GM10847 (cell line): ENCODE measurements around the gene PPP1R10.

Experiments
- POLR2A ChIP-seq: IDR thresholded peaks from 2 replicates; pipeline ENCODE4 v1.6.1; 2011; ENCODE audit not compliant: insufficient read length; ENCODE audit errors: extremely low read depth

The PPP1R10 gene

DNA sequence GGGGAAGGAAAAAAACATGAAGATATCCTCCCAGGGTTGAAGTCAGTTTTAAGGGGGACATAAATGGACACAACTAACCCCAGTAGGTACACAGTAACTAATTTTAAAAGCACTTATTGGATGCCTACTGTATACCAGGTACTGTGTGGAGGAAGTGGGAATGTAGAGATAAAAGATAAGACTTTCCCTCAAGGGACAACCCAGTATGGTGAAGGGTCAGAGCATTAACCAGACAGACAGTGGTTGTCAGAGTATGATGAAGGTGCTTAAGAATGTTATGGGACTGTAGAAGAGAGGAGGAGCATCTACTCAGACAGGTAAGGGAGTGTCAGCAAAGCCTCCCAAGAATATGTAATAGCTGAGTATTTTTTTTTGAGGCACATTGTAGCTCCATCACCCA lies 44.9 kb downstream of the PPP1R10 start:
- no peak for TF ChIP-seq POLR2A

DNA sequence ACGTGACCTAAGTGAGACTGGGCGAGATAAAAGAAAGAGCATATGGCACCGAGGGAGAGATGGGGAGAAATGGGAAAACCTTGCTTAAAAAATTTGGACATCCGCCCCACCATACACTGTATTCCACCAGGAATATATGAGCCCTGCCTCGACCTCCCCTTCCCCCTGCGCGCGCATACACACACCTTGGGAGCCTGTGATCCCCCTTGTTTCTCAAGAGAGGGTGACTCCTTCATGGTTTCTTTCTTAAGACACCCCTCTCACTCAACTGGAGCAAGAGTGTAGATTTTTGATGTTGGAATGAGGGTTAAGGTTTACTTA lies 45.3 kb downstream of the PPP1R10 start:
- TF ChIP-seq POLR2A: no peak

DNA sequence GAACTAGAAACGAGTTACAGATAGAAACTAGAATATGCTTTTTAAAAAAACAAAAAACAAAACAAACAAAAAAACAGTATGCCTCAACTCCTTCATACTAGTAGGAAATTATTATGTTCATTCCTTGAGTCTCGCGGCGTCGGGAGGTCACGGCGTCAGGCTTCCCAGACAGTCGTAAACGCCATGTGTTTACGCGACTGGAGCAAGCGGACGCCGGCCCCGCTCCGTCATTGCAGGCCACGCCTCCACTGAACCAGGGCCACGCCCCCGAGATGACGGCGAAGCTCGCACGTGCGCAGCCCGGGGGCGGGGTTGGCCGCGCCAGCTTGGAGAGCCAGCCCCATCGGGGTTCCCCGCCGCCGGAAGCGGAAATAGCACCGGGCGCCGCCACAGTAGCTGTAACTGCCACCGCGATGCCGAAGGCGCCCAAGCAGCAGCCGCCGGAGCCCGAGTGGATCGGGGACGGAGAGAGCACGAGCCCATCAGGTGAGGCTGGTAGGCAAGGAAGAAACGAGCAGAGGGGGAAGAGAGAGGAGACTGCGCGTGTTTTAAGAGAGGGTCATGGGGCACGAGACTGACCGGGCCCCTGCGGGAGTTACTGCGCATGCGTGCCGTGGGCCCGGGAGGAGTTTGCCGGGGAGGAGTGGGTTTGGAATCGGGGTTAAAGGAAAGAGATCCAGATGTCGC lies 45.8 kb downstream of the PPP1R10 start, which contains the start of gene ABCF1:
ABCF1 (plus strand) TSS at position 368 of the 687 bp plus-strand sequence; CDS start at position 414, 46 bp downstream.
- peak; percentile 95 for TF ChIP-seq POLR2A

DNA sequence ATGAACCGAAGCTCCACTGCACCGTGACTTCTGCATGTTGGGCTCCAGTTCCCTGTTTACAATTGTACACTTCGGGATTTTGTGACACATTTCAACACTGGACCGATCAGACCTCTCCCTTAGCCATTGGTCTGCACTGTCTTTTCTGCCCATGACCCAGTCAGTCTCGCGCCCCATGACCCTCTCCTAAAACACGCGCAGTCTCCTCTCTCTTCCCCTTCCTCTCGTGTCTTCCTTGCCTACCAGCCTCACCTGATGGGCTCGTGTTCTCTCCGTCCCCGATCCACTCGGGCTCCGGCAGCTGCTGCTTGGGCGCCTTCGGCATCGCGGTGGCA lies 46.3 kb downstream of the PPP1R10 start:
- TF ChIP-seq POLR2A: no peak

DNA sequence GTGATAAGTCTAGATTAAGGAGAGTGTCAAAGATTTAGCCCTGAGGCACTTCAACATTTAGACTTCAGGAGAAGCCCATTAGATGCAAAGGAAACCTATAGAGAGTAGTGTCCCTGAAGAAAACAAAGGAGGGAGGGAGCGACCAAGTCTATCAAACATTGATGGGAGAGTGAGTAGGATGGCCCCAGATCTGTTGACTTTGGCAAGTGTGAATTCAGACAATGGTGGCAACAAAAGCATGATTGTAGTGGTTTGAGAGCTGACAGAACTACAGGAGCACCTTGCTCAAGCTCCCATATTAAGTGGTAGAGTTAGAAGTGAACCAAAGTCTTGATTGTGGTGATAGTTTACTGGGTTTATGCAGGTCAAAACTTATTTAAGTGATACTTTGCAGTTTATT lies 46.8 kb downstream of the PPP1R10 start:
- no peak for TF ChIP-seq POLR2A

DNA sequence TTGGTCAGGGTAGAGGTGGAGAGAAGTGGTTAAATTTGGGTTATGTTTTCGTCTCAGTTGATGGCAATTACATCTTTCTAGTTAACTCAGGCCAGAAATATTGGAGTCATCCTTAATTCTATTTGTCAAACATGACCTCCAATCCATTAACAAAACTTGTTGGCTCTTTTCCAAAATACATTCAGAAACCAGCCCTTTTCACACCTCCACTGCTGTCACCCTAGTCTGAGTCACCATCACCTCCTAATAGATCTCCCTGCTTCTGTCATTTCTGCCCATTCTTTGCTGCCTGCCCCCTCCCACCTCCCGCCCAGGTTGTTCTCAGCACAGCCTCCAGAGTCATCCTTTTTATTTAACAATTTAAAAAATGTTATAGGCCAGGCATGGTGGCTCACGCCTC lies 48.8 kb downstream of the PPP1R10 start:
- TF ChIP-seq POLR2A: no peak

DNA sequence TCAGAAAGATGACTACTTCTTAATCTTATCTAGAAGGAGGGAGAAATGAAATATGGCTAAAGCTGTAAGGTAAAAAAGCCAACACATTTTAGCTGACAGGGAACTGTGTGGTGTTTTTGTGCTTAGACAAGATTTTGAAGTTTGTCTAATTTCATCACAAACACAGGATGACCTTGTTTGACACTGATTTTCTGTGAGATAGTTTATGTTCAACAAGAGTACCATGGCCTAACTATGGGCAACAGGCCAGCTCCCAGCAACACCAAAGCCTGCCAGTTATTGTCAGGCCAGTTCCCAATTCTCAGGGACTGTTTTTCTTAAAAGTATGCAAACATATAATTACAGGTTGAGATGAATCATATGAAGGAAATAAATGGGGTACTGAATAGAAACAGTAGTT lies 51.3 kb downstream of the PPP1R10 start:
- TF ChIP-seq POLR2A: no peak

DNA sequence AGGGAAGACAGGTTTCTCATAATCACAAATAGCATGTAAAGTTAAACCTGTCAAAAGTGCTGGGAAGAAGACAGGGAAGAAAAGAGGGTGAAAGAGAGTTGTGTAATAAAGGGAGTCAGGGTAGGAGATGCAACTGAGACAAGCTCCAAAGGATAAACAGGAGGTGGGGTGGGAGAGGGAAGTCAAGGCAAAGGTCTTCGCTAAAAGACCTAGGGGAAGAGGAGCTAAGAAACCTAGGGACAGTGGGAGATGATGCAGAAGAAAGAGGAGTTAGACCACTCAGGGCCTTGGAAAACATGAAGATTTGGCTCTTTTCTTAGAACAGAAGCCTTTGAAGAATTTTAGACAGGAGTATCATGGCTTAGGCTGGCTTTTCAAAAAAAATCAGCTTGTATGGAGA lies 52.9 kb downstream of the PPP1R10 start:
- no peak for TF ChIP-seq POLR2A

DNA sequence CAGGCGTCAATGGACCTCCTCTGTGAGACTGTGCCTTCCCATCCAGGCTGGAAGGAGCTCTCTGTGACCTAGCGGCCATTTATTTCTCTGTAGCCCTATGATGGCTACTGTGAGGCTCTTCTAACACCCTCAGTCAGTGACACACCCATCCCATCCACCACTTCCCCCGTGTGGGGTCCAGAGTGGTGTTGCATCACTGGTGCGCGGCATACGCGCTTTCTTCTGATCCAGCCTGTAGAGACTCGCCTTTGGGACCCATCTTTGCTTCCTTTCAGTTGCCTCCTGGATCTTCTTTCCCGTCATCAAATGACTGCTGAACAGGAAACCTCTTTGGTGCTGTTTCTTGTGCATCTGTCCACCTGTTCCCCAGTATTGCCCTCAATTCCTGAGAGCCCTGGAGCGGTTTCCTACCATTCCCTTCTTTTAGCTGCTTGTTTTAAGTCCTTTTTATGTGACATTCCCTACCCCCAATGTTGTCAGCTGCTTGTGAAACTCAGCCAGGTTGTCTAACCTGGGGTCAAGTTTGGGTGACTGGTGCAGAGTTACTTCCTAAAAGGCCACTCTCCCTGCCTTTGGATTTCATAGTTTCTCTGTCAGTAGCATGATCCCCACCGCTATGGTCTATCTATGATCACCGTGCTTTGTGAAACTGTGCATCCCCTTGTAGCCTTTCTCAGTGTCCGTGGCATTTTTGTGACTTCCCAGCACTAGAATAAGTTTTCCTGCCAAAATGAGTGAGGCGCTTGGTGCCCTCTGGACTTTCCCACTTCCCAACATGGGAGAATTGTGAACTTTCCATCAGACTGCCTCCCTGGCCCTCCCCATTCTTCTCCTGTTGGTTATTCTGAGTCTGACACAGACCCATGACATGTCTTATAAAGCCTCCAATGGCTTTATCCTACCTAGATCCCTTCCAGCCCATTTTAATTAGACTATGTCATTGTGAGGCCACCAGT lies 54.3 kb downstream of the PPP1R10 start:
- no peak for TF ChIP-seq POLR2A

DNA sequence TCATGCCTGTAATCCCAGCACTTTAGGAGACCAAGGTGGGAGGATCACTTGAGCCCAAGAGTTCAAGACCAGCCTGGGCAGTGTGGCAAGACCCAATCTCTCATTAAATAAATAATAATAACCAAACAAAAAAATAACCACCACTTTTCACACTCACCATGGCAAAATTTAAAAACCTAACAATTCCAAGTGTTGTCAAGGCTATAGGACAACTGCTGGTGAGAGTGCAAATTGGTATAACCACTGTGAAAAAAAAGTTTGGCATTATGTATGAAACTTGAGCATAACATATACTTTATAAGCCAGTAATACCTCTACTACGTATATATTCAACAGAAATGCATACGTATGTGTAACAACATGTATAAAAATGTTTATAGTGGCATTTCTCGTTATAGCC lies 56.1 kb downstream of the PPP1R10 start:
- no peak for TF ChIP-seq POLR2A

DNA sequence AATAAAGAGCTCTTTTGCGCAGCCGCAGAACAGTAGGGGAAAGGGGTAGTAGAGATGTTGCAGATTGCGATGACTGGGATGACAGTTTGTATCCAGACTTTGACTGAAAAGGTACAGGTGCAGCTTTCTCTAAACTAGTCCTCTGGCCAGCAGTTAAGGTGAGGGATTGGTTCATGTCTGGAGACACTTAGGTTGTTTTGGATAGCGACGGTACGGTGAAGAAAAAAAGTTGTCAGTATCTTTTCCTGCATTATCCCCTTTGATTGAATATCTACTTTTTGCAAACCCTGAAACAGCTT lies 59.4 kb downstream of the PPP1R10 start:
- TF ChIP-seq POLR2A: no peak

DNA sequence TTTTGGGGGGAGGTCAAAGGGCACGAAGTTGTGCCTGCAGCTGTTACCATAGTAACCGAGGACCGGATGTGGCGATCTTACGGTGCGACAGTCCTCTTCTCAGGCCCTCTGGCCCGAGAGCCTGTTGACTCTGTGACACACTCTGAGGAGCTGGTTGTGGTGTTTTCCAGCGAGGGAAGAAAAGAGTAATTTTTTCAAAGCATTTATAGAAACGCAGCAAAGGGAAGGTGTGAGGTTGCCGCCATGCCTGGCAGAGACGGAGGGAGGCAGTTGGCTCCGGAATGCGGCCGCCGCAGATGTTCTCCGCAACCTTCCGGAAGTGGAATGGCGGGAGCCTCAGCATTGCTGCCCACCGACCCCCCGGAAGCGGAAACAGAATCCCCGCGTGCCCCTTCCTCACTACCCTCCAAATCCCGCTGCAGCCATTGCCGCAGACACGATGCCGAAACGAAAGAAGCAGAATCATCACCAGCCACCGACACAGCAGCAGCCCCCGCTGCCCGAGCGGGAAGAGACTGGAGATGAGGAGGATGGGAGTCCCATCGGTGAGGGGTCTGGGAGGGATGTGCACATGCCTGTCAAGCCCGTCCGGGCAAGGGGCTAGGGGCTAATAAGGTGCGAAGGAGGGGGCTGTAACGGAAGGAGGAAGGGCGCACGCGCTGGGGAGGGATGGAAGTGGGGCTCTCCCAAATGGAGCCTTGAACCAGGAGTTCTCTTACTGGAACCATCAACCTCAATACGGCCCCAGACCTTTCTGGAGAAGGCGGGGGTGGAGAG lies 59.9 kb downstream of the PPP1R10 start, which contains the start of gene PRR3:
PRR3 (plus strand) TSS at position 390 of the 777 bp plus-strand sequence; CDS start at position 440, 50 bp downstream.
- peak; percentile 52 for TF ChIP-seq POLR2A

DNA sequence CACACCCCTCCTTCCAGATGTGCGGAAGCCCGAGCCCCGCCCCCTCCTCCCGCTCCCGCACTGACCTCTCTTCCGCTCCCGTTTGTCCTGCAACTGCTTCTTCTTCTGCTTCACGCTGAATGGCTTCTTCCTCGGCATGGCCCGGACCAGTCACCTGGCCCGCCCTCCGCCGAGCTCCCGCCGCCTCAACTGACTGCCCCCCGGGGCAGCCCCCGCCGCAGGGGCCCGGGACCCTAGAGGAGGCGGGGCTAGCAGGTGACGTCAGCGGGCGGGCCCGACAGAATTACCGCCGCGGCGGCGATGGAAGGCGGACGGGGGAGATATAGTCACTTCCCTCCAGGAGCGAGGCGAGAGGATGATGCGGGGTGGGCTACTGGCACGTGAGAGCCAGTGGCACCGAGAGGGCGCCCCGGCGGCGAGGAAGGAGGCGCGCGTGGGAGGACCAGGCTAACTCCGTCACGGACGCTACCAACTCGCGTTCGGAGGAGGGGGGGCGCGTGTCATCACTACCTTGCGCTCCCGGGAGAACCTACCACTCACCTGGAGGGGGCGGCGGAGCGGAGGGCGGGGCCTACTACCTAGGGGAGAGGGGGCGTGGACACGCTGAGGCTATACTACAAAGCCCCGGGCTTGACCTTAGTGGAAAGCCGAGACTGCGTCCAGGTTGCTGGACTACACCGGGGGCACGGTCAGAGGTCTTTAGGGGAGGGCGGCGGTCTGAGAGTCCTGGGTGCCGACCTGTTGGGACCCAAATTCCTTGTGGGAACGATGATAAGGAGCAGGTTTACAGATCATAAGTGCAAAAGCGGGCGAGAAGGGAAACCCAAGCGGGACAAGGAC lies 60.8 kb downstream of the PPP1R10 start, which contains the start of gene GNL1:
GNL1 (minus strand) TSS at position 424 of the 840 bp plus-strand sequence; CDS start at position 138, 286 bp downstream.
- peak; percentile 51 for TF ChIP-seq POLR2A

DNA sequence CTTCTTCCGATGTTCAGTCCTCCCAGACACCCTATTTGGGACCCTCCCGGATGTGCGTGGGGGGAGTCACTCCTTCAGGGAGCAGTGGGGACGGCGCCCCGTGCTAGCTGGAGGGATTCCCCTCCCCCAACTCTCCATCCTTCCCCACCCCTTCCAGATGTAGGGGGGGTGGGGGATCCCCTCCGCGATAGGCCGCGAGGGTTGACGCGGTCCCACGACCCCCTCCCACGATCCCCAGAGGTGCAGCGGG lies 61.3 kb downstream of the PPP1R10 start:
- no peak for TF ChIP-seq POLR2A
